Lung (tissue), 12 donors: Measurements from ENCODE around the gene TNFRSF18. TPM values are rescaled to one million over a fixed set of nuclear protein-coding genes. Genes with fewer than 3 reads are reported as not detected.

Source experiments
- ATAC-seq: fragments of 200-7000 bp; cut with Tn5 transposase; one replicate; pipeline ENCODE4 v1.9.1; 2020; ENCODE audit warnings: moderate number of reproducible peaks; ENCODE audit not compliant: insufficient read depth, low FRiP score
- DNase-seq, 3 donors: peaks; one replicate each; pipeline ENCODE4 v3.0.0-alpha.2; 2013 to 2017
- H3K27ac ChIP-seq, 2 donors: one replicate each; pipeline ENCODE4 v1.5.1; 2013; ENCODE audit warnings: mild to moderate bottlenecking in 2 of 2, moderate library complexity in 2 of 2, control low read depth in 1 of 2, inconsistent platforms in 1 of 2, low read depth in 1 of 2, low read length in 1 of 2
- H3K27me3 ChIP-seq, 3 donors: one replicate each; pipeline ENCODE4 v1.5.1; 2013; ENCODE audit warnings: low read length in 2 of 3; ENCODE audit not compliant: control insufficient read depth in 3 of 3, insufficient read depth in 3 of 3
- H3K36me3 ChIP-seq, 4 donors: one replicate each; pipeline ENCODE4 v1.5.1; 2013; ENCODE audit warnings: low read length in 4 of 4, mild to moderate bottlenecking in 1 of 4, moderate library complexity in 1 of 4; ENCODE audit not compliant: control insufficient read depth in 4 of 4, insufficient read depth in 4 of 4
- H3K4me1 ChIP-seq, 5 donors: one replicate each; pipeline ENCODE4 v1.5.1; 2013; ENCODE audit warnings: low read length in 5 of 5, mild to moderate bottlenecking in 2 of 5, moderate library complexity in 1 of 5; ENCODE audit not compliant: control insufficient read depth in 5 of 5, insufficient read depth in 5 of 5
- H3K4me3 ChIP-seq: one replicate; pipeline ENCODE4 v1.5.1; 2013; ENCODE audit warnings: mild to moderate bottlenecking, control low read depth, moderate library complexity
- H3K9ac ChIP-seq, 2 donors: one replicate each; pipeline ENCODE4 v1.5.1; 2013; ENCODE audit warnings: low read length in 2 of 2, control low read depth in 1 of 2; ENCODE audit not compliant: insufficient read depth in 1 of 2
- H3K9me3 ChIP-seq, 4 donors: one replicate each; pipeline ENCODE4 v1.5.1; 2013; ENCODE audit warnings: low read length in 3 of 4, mild to moderate bottlenecking in 1 of 4, moderate library complexity in 1 of 4; ENCODE audit not compliant: control insufficient read depth in 4 of 4, insufficient read depth in 3 of 4
- WGBS, 2 donors: extraction: QIAGEN DNeasy Blood & Tissue Kit; methylation state at CpG; one replicate each; pipeline ENCODE4 v1.1.7; 2013; 5-methylcytosine and 5-hydroxymethylcytosine counted together
- polyA plus RNA-seq, 2 donors: library from polyadenylated mRNA; stranded (reverse); fragments of 200-250 nt; gene quantifications; one replicate each; pipeline ENCODE4 v1.2.1, GENCODE V29; 2013
- total RNA-seq, 2 donors: library from RNA; depleted of rRNA in 1 of 2; stranded (reverse); fragments of >200 nt in 1 of 2; gene quantifications; one replicate each; pipeline ENCODE4 v1.2.1, GENCODE V29; 2014 to 2021
- TF ChIP-seq, protein P1 (sequence below): IDR thresholded peaks from 2 replicates; pipeline ENCODE4 v1.5.1; 2012; ENCODE audit warnings: mild to moderate bottlenecking; ENCODE audit errors: control extremely low read depth, extremely low read depth
- donor health status: control.
- donor health status: control.
- donor health status: Bipolar disorder and iron deficiency.
- donor health status: healthy.
- donor health status: DM: yes; HTN: yes; CAD: no.

The TNFRSF18 gene
- total and polyA plus RNA-seq, 4 donors = 1.8 to 4.0 (median 2.4) TPM

DNA sequence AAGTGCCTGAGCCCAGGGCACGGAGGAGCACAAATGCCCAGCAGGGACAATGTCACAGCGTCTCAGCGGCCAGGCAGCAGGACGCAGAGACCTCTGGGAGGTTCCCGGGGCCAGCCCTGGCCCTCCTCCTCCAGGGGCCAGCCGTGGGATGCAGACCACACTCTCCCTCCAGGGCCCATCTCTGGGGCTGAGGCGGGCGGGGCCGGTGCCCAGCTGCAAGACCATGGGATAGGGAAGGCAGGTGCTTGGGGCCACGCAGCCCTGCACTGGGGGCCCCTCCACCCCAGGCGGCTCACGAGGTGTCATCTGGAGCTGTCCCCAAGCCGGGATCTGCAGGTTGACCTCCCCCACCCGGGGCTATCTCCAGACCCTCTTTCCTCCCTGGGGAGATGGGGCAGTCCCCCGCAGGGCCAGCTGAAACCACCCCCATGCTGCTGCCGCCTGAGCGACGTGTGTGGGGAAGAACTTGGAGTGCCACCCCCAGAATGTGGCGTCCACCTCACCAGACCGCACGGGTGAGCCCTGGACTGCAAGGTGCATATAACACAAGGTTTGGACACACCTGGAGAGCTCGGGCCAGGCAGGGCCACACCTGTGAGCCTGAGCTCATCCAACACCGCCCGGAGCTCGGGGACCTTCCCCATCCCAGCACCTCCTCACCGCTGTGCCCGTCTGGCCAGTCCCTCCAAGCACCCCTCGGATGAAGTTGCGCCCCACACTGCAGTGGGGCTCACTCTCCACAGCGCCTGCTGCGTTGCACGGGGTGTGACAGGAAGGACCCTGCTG lies 36.8 kb downstream of the TNFRSF18 start:
- ATAC-seq (no peak), DNase-seq (peak in 1 of 3 donors; percentile 6)
- no peaks in the 10 kb centered on the region for H3K36me3 ChIP-seq
- peaks cover 0 to 12% (median 0%) of the 10 kb centered on the region in 5 donors for H3K4me1 ChIP-seq
- TF ChIP-seq, protein P1, sequence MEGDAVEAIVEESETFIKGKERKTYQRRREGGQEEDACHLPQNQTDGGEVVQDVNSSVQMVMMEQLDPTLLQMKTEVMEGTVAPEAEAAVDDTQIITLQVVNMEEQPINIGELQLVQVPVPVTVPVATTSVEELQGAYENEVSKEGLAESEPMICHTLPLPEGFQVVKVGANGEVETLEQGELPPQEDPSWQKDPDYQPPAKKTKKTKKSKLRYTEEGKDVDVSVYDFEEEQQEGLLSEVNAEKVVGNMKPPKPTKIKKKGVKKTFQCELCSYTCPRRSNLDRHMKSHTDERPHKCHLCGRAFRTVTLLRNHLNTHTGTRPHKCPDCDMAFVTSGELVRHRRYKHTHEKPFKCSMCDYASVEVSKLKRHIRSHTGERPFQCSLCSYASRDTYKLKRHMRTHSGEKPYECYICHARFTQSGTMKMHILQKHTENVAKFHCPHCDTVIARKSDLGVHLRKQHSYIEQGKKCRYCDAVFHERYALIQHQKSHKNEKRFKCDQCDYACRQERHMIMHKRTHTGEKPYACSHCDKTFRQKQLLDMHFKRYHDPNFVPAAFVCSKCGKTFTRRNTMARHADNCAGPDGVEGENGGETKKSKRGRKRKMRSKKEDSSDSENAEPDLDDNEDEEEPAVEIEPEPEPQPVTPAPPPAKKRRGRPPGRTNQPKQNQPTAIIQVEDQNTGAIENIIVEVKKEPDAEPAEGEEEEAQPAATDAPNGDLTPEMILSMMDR = no peak
- peaks cover 4 to 13% (median 9%) of the 10 kb centered on the region in 3 donors for H3K27me3 ChIP-seq
- WGBS, 2 donors = 73 to 76% methylated on average over 32 of the region's 32 CpGs
- no peak overlapping the region for H3K4me3 ChIP-seq
- H3K9ac ChIP-seq = no peak overlapping the region
- H3K27ac ChIP-seq = no peak overlapping the region
- H3K9me3 ChIP-seq = peaks cover 0 to 3% (median 0%) of the 10 kb centered on the region in 4 donors

DNA sequence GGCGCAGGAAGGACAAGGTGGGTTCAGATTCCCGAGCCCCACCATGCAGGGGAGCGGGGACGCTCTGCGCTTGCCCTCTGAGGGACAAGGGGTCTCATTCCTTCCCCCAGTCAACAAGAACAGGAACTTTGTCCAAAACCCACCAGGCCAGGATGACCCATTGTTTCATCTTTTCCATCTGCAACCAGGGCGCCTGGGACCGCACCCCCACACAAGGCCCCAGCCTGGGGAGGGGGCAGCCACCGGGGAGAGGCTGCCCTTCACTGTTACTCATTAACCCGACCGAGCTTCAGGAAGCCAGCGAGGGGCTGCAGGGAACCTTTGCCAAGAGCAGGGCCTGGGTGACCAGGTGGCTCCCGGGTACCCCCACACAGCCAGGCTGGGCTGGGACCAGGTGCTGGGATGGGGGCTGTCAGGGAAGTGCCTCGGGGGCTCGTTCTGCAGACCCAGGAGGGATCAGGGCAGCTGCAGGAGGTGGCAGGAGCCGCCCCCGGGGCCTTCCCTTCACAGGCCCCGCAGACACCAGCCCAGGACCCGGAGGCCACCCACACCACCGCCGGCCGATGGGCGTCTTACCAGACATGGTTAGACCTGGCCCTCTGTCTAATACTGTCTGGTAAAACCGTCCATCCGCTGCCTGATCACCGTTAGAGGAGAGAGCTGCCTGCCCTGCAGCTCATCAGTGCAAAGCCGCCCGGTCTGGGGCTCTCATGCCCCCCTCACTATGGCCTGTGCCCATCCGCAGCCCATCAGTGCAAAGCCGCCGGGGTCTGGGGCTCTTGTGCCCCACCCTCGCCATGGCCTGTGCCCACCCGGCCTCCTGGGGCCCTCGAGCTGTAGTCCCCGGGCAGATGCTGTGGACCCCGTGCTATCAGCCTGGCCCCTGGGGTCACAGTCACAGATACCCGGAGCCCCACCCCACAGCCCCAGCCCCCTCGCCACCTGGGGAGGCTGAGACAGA lies 37.7 kb downstream of the TNFRSF18 start:
- no peak overlapping the region for H3K9ac ChIP-seq
- WGBS, 2 donors = 85 to 89% methylated on average over 34 to 37 of the region's 37 CpGs
- DNase-seq (peak in 2 of 3 donors; percentile 28 to 43), ATAC-seq (no peak)
- no peak overlapping the region for H3K4me3 ChIP-seq
- no peaks in the 10 kb centered on the region for H3K9me3 ChIP-seq
- no peaks in the 10 kb centered on the region for H3K36me3 ChIP-seq
- TF ChIP-seq, protein P1 = no peak
- H3K27ac ChIP-seq = no peak overlapping the region
- H3K4me1 ChIP-seq = peaks cover 0 to 12% (median 0%) of the 10 kb centered on the region in 5 donors
- H3K27me3 ChIP-seq = peaks cover 4 to 10% (median 9%) of the 10 kb centered on the region in 3 donors

DNA sequence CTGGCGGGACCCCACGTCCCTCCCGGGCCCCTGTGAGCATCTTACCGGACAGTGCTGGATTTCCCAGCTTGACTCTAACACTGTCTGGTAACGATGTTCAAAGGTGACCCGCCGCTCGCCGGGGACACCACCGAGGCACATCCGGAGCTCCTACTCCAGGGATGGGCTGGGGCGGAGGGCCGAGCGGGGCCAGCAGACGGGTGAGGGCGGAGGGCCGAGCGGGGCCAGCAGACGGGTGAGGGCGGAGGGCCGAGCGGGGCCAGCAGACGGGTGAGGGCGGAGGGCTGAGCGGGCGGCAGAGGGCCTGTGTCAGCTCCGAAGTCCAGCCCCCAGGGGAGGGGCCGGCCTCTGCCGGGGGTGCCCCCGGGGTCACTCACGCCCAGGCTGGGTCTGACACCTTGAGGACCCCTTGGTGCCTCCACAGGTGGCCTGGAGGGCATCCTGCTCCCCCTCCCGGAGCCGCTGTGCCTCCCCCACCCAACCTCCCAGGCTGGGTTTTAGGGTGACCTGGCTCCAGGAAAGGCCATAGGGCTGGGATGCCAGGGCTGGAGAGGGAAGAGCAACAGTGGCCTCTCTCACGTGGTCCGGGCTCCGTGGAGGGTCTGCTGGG lies 38.4 kb downstream of the TNFRSF18 start:
- Histone ChIP-seq H3K4me1 (peaks cover 0 to 12% (median 0%) of the 10 kb centered on the region in 5 donors), H3K9ac (no peak overlapping the region), H3K9me3 (no peaks in the 10 kb centered on the region), H3K36me3 (no peaks in the 10 kb centered on the region), H3K27ac (no peak overlapping the region), H3K4me3 (no peak overlapping the region), H3K27me3 (peaks cover 2 to 9% (median 7%) of the 10 kb centered on the region in 3 donors)
- TF ChIP-seq, protein P1 = no peak
- ATAC-seq (no peak), DNase-seq (peak in 1 of 3 donors; percentile 7)
- WGBS, 2 donors = 80 to 93% methylated on average over 36 of the region's 36 CpGs
